Cardiac muscle cell (in vitro differentiated cells and primary cell): Measurements from ENCODE around the gene SLC25A23. TPM values are rescaled to one million over a fixed set of nuclear protein-coding genes. Genes with fewer than 3 reads are reported as not detected.

Source experiments
- DNase-seq, 2 donors: peaks; one replicate each; pipeline versions ENCODE4 v3.0.0 to v3.0.0-alpha.2; 2010 to 2017; ENCODE audit warnings: low read depth in 1 of 2, low spot score in 1 of 2
- H3K27ac ChIP-seq: fragments of 200-600 bp; sonication (generic); 2 replicates; pipeline ENCODE4 v1.5.1; 2016
- H3K27me3 ChIP-seq: fragments of 200-600 bp; sonication (generic); 2 replicates; pipeline ENCODE4 v1.6.0; 2016; ENCODE audit warnings: control low read depth
- H3K36me3 ChIP-seq: fragments of 200-600 bp; sonication (generic); 2 replicates; pipeline ENCODE4 v1.5.1; 2016; ENCODE audit warnings: control low read depth
- H3K4me1 ChIP-seq: fragments of 200-600 bp; sonication (generic); 2 replicates; pipeline ENCODE4 v1.8.1; 2017; ENCODE audit warnings: low read depth, mild to moderate bottlenecking, mixed run types
- H3K4me3 ChIP-seq: fragments of 200-600 bp; sonication (generic); 2 replicates; pipeline ENCODE4 v1.5.1; 2016; ENCODE audit warnings: mild to moderate bottlenecking
- H3K9me3 ChIP-seq: fragments of 200-600 bp; sonication (generic); 2 replicates; pipeline ENCODE4 v1.5.1; 2017; ENCODE audit warnings: low read depth, mild to moderate bottlenecking, control low read depth
- CTCF ChIP-seq: IDR thresholded peaks from 2 replicates; pipeline ENCODE4 v1.5.1; 2012; ENCODE audit warnings: low read depth, mild to moderate bottlenecking, low read length
- polyA plus RNA-seq: library from polyadenylated mRNA; unstranded; fragments of >200 nt; fragmentation: Nextera tagmentation; extraction: Ambion mirVana; gene quantifications from 2 replicates; pipeline ENCODE4 v1.2.1, GENCODE V29; 2016
- total RNA-seq: library from RNA; depleted of rRNA; stranded (reverse); fragments of >200 nt; gene quantifications from 2 replicates; pipeline ENCODE4 v1.2.3, GENCODE V29; 2016

The SLC25A23 gene
- total and polyA plus RNA-seq, 2 experiments from 2014 or later = 143 to 157 TPM

- Histone ChIP-seq H3K4me1 (no peaks in the 10 kb centered on the region), H3K27ac (no peak overlapping the region), H3K27me3 (no peaks in the 10 kb centered on the region), H3K4me3 (no peak overlapping the region), H3K36me3 (no peaks in the 10 kb centered on the region), H3K9me3 (no peaks in the 10 kb centered on the region)
- no peak for TF ChIP-seq CTCF
- DNase-seq = no peak
These were observed 18.7 kb downstream of the SLC25A23 start for GRCh38 chr19:6440905-6441304.

GRCh38 chr19:6439743-6440142 is 19.8 kb downstream of the SLC25A23 start:
- Histone ChIP-seq H3K27me3 (no peaks in the 10 kb centered on the region), H3K4me1 (no peaks in the 10 kb centered on the region), H3K9me3 (no peaks in the 10 kb centered on the region), H3K4me3 (no peak overlapping the region), H3K27ac (no peak overlapping the region), H3K36me3 (no peaks in the 10 kb centered on the region)
- DNase-seq = no peak
- TF ChIP-seq CTCF = no peak

- Histone ChIP-seq H3K9me3 (no peaks in the 10 kb centered on the region), H3K4me3 (no peak within 1 kb of the TSS), H3K27me3 (peaks cover 9% of the 10 kb centered on the region), H3K36me3 (no peaks in the 10 kb centered on the region), H3K27ac (no peak within 1 kb of the TSS), H3K4me1 (no peaks in the 10 kb centered on the region)
- no peak for TF ChIP-seq CTCF
- DNase-seq = no peak
These were observed 25.9 kb downstream of the SLC25A23 start, which contains the start of gene SLC25A41 for GRCh38 chr19:6433663-6434062. Gene SLC25A41, minus strand, starts transcription at chr19:6433763. Its CDS starts 70 bp downstream, at chr19:6433693.

- H3K27me3 ChIP-seq = peaks cover 9% of the 10 kb centered on the region
- no peak overlapping the region for H3K27ac ChIP-seq
- H3K9me3 ChIP-seq = no peaks in the 10 kb centered on the region
- no peak for TF ChIP-seq CTCF
- no peaks in the 10 kb centered on the region for H3K4me1 ChIP-seq
- no peaks in the 10 kb centered on the region for H3K36me3 ChIP-seq
- no peak overlapping the region for H3K4me3 ChIP-seq
- no peak for DNase-seq
These were observed 26.4 kb downstream of the SLC25A23 start for GRCh38 chr19:6433165-6433564.

- no peak for TF ChIP-seq CTCF
These were observed 27.7 kb downstream of the SLC25A23 start for GRCh38 chr19:6431891-6432290.

More at GRCh38 chr19:6431891-6432290, 27.7 kb downstream of the SLC25A23 start:
- peaks cover 9% of the 10 kb centered on the region for H3K27me3 ChIP-seq
- no peaks in the 10 kb centered on the region for H3K9me3 ChIP-seq
- H3K4me3 ChIP-seq = no peak overlapping the region
- H3K36me3 ChIP-seq = no peaks in the 10 kb centered on the region
- H3K4me1 ChIP-seq = no peaks in the 10 kb centered on the region
- H3K27ac ChIP-seq = no peak overlapping the region
- no peak for DNase-seq
